ENCODE measurements around the gene LSM7.

Gene LSM7

DNA sequence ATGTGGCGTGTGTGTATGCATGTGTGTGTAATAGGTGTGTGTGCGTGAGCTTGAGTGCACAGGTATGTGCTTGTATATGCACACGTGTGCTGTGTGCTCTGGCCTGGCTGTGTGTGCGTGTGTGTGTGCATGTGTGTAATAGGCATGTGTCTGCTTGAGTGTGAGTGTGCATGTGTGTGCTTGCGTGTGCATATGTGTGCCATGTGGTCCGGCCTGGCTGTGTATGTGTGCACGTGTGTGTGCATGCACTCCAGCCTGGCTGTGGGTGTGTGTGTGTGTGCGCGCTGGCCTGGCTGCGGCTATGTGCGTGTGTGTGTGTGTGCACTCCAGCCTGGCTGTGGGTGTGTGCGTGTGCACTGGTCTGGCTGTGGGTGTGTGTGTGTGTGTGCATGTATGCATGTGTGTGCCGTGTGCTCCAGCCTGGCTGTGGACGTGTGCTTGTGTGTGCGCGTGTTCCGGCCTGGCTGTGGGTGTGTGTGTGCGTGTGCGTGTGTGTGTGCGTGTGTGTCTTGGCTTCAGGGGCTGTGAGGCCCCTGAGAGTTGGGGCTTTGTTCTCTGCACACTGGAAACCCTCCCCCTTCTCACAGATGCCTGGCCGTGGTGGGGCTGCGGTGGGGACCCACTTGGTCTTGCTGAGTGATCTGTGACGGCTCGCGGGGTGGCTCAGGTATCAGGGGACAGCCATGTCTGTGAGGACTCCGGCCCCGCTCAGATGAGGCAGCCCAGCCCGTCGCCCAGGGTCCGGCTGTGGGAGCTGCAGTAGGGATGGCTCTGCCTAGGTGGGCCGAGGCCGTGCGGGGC is 8.3 kb upstream of the LSM7 start:
- no peak for DNase-seq

GRCh38 chr19:2335848-2336247 is 7.5 kb upstream of the LSM7 start:
- no peak for DNase-seq

- DNase-seq, result no peak
These were observed 6.8 kb upstream of the LSM7 start for GRCh38 chr19:2334986-2335846.

DNA sequence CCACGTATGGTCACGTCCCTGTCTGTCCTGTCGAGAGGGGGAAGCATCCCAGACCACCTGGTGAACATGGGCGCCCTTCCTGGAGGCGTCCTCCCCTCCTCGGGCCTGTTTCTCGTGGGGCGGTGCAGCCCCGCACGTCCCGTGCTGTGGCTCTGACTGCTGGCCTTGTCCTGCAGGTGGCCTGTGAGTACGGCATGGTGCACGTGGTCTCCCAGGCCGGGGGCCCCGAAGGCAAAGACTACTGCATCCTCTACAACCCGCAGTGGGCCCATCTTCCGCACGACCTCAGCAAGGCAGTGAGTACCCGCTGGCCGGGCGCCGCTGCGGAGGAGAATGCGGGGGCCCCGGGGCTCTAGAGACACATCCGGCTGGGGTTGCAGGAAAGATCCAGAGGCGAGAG is 6.0 kb upstream of the LSM7 start:
- DNase-seq, result no peak

- DNase-seq, result no peak
These were observed 5.4 kb upstream of the LSM7 start for GRCh38 chr19:2333807-2334211.

DNA sequence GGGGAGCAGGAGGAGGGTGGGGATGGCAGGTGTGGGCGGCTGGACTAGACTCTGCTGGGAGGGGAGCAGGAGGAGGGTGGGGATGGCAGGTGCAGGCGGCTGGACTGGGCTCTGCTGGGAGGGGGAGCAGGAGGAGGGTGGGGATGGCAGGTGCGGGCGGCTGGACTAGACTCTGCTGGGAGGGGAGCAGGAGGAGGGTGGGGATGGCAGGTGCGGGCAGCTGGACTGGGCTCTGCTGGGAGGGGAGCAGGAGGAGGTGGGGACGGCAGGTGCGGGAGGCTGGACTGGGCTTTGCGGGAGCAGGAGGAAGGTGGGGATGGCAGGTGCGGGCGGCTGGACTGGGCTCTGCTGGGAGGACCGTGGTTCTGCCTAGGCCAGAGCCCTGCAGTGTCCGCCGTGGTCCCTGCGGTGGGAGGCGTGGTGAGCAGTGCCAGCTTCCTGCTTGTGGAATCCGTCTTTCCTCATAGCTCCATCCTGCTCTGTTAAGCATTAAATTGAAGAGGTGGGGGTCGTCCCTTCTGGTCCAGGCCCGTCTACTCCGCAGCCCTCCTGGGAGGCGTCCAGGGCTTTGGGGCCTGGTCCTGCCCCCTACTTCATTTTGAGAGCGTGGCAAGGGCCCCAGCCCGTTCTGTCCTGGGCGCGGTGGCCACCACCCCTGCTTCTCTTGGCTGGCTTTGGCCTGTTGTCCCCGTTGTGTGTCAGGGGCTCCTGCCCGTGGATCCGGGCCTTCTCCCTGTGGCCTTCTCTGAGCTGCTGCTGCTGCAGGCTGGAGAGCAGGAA is 4.8 kb upstream of the LSM7 start:
- peak; percentile 92 for DNase-seq

- peak; percentile 61 for DNase-seq
These were observed 4.1 kb upstream of the LSM7 start for GRCh38 chr19:2332341-2333026.

GRCh38 chr19:2331601-2332246 is 3.3 kb upstream of the LSM7 start:
- DNase-seq, result no peak

- DNase-seq, result peak; percentile 29
These were observed 2.4 kb upstream of the LSM7 start for GRCh38 chr19:2330632-2331284.

- no peak for DNase-seq
These were observed 1.9 kb upstream of the LSM7 start for GRCh38 chr19:2330255-2330631.

- no peak for DNase-seq
These were observed 1.1 kb upstream of the LSM7 start for GRCh38 chr19:2329501-2329916.

GRCh38 chr19:2329149-2329478 is 728 bp upstream of the LSM7 start:
- DNase-seq, result no peak

DNA sequence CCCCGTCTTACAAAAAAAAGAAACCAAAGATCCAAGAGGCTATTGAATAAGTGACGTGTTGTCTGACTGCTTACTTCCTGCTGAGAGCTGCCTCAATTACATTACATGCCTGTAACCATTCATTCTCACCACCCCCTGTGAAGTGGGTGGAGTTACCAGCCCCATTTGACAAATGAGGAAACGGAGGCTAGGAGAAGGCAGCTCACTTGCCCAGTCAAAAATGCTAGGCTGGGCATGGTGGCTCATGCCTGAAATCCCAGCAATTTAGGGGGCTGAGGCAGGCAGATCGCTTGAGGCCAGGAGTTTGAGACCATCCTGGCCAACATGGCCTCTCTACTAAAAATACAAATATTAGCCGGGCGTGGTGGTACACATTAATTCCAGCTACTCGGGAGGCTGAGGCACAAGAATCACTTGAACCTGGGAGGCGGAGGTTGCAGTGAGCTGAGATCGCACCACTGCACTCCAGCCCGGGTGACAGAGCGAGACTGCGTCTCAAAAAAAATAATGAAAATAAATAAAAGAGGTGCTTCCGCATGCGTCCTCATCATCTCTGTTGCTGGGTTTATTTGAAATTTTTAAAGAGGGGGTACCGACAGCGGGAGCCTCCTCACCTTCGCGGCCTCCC is 499 bp downstream of the LSM7 start:
- peak; percentile 45 for DNase-seq

DNA sequence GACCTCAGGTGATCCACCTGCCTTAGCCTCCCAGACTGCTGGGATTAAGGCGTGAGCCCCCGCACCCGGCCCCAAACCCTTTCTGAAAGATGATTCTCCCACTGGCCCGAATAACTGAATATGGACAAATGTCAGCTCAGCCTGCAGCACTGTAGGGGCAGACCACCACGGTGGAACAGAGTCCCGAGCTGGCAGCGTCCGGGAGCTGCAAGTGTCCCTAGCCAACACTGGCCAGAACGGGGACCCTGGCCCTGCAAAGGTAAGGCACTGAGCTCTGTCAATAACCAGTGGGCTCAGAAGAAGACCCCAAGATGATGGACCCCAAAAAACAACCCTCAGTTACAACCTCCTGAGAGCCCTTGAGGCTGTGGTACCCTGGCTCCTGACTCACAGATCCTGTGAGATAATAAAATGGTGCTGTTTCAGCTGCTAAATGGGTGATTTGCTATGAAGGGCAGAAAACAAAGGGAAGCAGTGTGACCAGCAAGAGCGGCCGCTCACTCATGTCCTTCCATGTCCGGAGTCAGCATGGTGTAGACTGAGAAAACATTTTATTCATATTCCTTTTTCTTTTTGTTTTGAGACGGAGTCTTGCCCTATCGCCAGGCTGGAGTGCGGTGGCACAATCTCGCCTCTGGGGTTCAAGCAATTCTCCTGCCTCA is 1.6 kb downstream of the LSM7 start:
- no peak for DNase-seq

- DNase-seq, result no peak
These were observed 2.9 kb downstream of the LSM7 start for GRCh38 chr19:2325281-2326046.

GRCh38 chr19:2324220-2324948 is 4.0 kb downstream of the LSM7 start:
- DNase-seq, result no peak

GRCh38 chr19:2323707-2324106 is 4.7 kb downstream of the LSM7 start:
- DNase-seq, result no peak

DNA sequence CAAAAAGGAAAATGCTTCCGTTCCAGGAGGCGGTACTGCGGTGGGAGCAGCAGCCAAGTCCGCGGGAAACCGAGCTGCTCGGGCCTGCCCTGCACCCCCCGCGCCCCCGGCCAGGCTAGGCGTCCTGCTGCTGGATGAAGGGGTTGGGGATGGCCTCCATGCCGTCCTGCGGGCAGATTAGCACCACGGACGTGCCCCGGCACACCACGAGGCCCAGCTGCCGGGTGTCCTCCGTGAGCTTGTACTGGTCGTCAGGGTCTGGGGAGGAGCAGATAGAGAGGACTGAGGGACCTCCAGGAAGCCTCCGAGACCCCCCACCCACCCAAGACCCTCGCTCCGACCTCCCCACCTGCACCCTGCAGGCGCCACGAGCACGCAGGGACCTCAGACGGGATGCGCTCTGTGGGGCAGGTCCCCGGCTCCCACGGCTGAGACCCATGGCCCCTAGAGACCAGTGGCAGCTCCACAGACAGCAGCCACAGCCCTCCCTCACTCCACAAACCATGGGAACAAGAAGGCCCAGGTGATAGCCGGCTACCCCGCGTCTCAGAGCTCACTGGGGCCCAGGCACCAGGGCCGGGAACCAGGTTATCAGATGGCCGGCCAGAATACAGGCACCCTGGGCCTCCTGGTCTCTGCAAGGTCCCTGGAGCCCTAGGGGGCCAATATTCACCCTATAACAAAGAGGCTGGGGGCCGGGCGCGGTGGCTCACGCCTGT is 6.7 kb downstream of the LSM7 start:
- DNase-seq, result no peak

- no peak for DNase-seq
These were observed 7.4 kb downstream of the LSM7 start for GRCh38 chr19:2320939-2321338.
